Measurements from ENCODE around the gene OR2AK2.
"Not testable (repeated sequence)": the region's sequence is repeated elsewhere in the genome, so short reads cannot be mapped to it uniquely, and the experiment has no call there.

- TF ChIP-seq CTCF (IDR thresholded peaks at IDR 0.05) = peak; percentile 59
- TF ChIP-seq EZH2 (IDR thresholded peaks at IDR 0.05) = not testable (repeated sequence)
These were observed 27.9 kb upstream of the OR2AK2 start for GRCh38 chr1:247936965-247937734.

All from neural progenitor cell (in vitro differentiated cells).